HepG2 (cell line): Measurements from ENCODE around the gene NAT9. TPM values are rescaled to one million over a fixed set of nuclear protein-coding genes. Genes with fewer than 3 reads are reported as not detected.

ENCODE experiments used
- ATF6 ChIP-seq: sonication (generic); formaldehyde crosslinking; conservative IDR thresholded peaks from 2 replicates; pipeline ENCODE4 v1.4.0; 2020; ENCODE audit warnings: missing genetic modification reagents
- CAMTA2 ChIP-seq: sonication (generic); formaldehyde crosslinking; IDR thresholded peaks from 2 replicates; pipeline ENCODE4 v1.4.0; 2020; ENCODE audit warnings: mild to moderate bottlenecking, missing genetic modification reagents, borderline replicate concordance
- FUBP1 ChIP-seq: sonication (generic); formaldehyde crosslinking; IDR thresholded peaks from 2 replicates; pipeline ENCODE4 v1.5.1; 2020; ENCODE audit warnings: missing genetic modification reagents, mild to moderate bottlenecking, borderline replicate concordance
- IRX3 ChIP-seq: sonication (generic); formaldehyde crosslinking; IDR thresholded peaks from 2 replicates; pipeline ENCODE4 v1.8.1; 2023; ENCODE audit warnings: mild to moderate bottlenecking, low read depth, missing genetic modification reagents, borderline replicate concordance
- KAT7 ChIP-seq: IDR thresholded peaks from 2 replicates; pipeline ENCODE4 v1.6.1; 2018; ENCODE audit warnings: borderline replicate concordance, missing compliant biosample characterization
- KDM6A ChIP-seq: IDR thresholded peaks from 2 replicates; pipeline ENCODE4 v1.6.1; 2016; ENCODE audit warnings: low read depth
- MIER3 ChIP-seq: IDR thresholded peaks from 2 replicates; pipeline ENCODE4 v1.6.1; 2016; ENCODE audit warnings: missing compliant biosample characterization, borderline replicate concordance
- NONO ChIP-seq, 2 experiments: fragments of 450-650 bp in 1 of 2; sonication (generic) in 1 of 2; formaldehyde crosslinking in 1 of 2; IDR thresholded peaks in 1 of 2; conservative IDR thresholded peaks in 1 of 2; 2 replicates each; pipeline versions ENCODE4 v1.6.1 to v1.8.0; 2017 to 2022; ENCODE audit warnings: mild to moderate bottlenecking in 1 of 2, missing genetic modification reagents in 1 of 2, moderate library complexity in 1 of 2
- PBX3 ChIP-seq: sonication (generic); formaldehyde crosslinking; IDR thresholded peaks from 2 replicates; pipeline ENCODE4 v1.8.1; 2023; ENCODE audit warnings: missing genetic modification reagents, inconsistent platforms, borderline replicate concordance
- POGK ChIP-seq: sonication (generic); formaldehyde crosslinking; conservative IDR thresholded peaks from 2 replicates; pipeline ENCODE4 v1.8.0; 2022; ENCODE audit warnings: mild to moderate bottlenecking, moderate library complexity, missing genetic modification reagents
- REL ChIP-seq: sonication (generic); formaldehyde crosslinking; conservative IDR thresholded peaks from 2 replicates; pipeline ENCODE4 v1.8.0; 2022; ENCODE audit warnings: mild to moderate bottlenecking, missing genetic modification reagents, moderate library complexity
- RFX5 ChIP-seq: IDR thresholded peaks from 2 replicates; pipeline ENCODE4 v1.6.1; 2011; ENCODE audit warnings: low read depth, low read length, improper control_type of control experiment
- SIN3A ChIP-seq: IDR thresholded peaks from 2 replicates; pipeline ENCODE4 v1.6.1; 2011; ENCODE audit warnings: low read depth, mild to moderate bottlenecking, control low read depth, low read length, borderline replicate concordance
- TRAFD1 ChIP-seq: sonication (generic); formaldehyde crosslinking; IDR thresholded peaks from 2 replicates; pipeline ENCODE4 v1.5.1; 2020; ENCODE audit warnings: missing genetic modification reagents, mild to moderate bottlenecking, borderline replicate concordance
- ZNF644 ChIP-seq: IDR thresholded peaks from 2 replicates; pipeline ENCODE4 v1.6.1; 2016; ENCODE audit warnings: low read depth
- ZNF713 ChIP-seq: sonication (generic); formaldehyde crosslinking; IDR thresholded peaks from 2 replicates; pipeline ENCODE4 v1.4.0; 2020; ENCODE audit warnings: mild to moderate bottlenecking, missing genetic modification reagents
- ZNF788 ChIP-seq: sonication (generic); formaldehyde crosslinking; IDR thresholded peaks from 2 replicates; pipeline ENCODE4 v1.5.0; 2020; ENCODE audit warnings: mild to moderate bottlenecking, missing genetic modification reagents, borderline replicate concordance
- ZNF792 ChIP-seq: IDR thresholded peaks from 2 replicates; pipeline ENCODE4 v1.6.1; 2016
- ZSCAN30 ChIP-seq: sonication (generic); formaldehyde crosslinking; IDR thresholded peaks from 2 replicates; pipeline ENCODE4 v1.5.0; 2020; ENCODE audit warnings: mild to moderate bottlenecking, missing genetic modification reagents
- polyA plus RNA-seq, 8 experiments: library from polyadenylated mRNA; depleted of rRNA in 3 of 8; stranded (reverse) in 7 of 8; unstranded in 1 of 8; fragments of >200 nt; fragmentation: Illumina TruSeq in 4 of 8; extraction: Trizol in 4 of 8; gene quantifications; 2 replicates each; pipeline versions ENCODE4 v1.2.1 to v1.2.3, GENCODE V29; 2011 to 2016; ENCODE audit warnings: low read depth in 4 of 8, missing spikeins in 1 of 8, mixed read lengths in 1 of 8; ENCODE audit not compliant: insufficient read depth in 1 of 8
- total RNA-seq, 5 experiments: library from RNA; depleted of rRNA; stranded (reverse); fragments of >200 nt; fragmentation: Illumina TruSeq; extraction: Trizol; gene quantifications; 2 replicates each; pipeline ENCODE4 v1.2.3, GENCODE V29; 2016; ENCODE audit warnings: low read depth in 1 of 5

Gene NAT9
- total and polyA plus RNA-seq, 2 of the 13 experiments (the other 11 are each of a cell fraction or from before 2014, with no cell fraction given): 39.7 to 44.2 TPM

- TF ChIP-seq ZNF792 (CRISPR knock-in tag) (peak; percentile 60; the same call in 1 of the 2 replicates), KAT7 (CRISPR knock-in tag) (no peak), TRAFD1 (CRISPR knock-in tag) (no peak; the same call in none of the 2 replicates), NONO (IDR thresholded peaks at IDR 0.05) (no peak), NONO (CRISPR knock-in tag; conservative IDR thresholded peaks at IDR 0.05) (no peak; the same call in none of the 2 replicates), POGK (CRISPR knock-in tag) (0 out of 2 replicates have a peak, but pooled peaks have one; percentile 66), CAMTA2 (CRISPR knock-in tag) (no peak), REL (CRISPR knock-in tag) (no peak), FUBP1 (peak; percentile 94; the same call in 1 of the 2 replicates), KDM6A (no peak), SIN3A (no peak), ZNF713 (CRISPR knock-in tag) (0 out of 2 replicates have a peak, but pooled peaks have one; percentile 81), MIER3 (no peak; the same call in 1 of the 2 replicates), ZSCAN30 (CRISPR knock-in tag) (no peak), RFX5 (no peak), ATF6 (CRISPR knock-in tag) (0 out of 2 replicates have a peak, but pooled peaks have one; percentile 76), ZNF788 (CRISPR knock-in tag) (peak; percentile 89), PBX3 (CRISPR knock-in tag) (no peak), IRX3 (CRISPR knock-in tag) (no peak), ZNF644 (no peak)
These were observed 5.4 kb downstream of the NAT9 start (continued) for GRCh38 chr17:74770498-74771318.
